A673 (cell line): ENCODE measurements around the gene KLRF1. TPM values are rescaled to one million over a fixed set of nuclear protein-coding genes. Genes with fewer than 3 reads are reported as not detected.

Experiments used
- BruUV-seq: library from RNA; stranded (reverse); fragments of 400-500 nt; replicated peaks from 2 replicates; lab custom pipeline; 2021; lab: Mats Ljungman, UMichigan
- CTCF ChIA-PET: fragments of 300-600 bp; sonication (Branson Sonifier 250); formaldehyde crosslinking; loops from one replicate; lab custom pipeline; 2022; ENCODE audit warnings: antibody characterized with exemption; lab: Charles Lee
- POLR2A ChIA-PET: fragments of 300-600 bp; sonication (Branson Sonifier 250); formaldehyde crosslinking; loops from one replicate; lab custom pipeline; 2022; ENCODE audit warnings: antibody characterized with exemption; ENCODE audit not compliant: low non-redundant PET; lab: Charles Lee
- DNase-seq: peaks from one replicate; pipeline ENCODE4 v3.0.0-alpha.2; 2015; ENCODE audit warnings: low spot score
- H3K27ac ChIP-seq: fragments of 200-600 bp; sonication (generic); 2 replicates; pipeline ENCODE4 v1.5.1; 2016; ENCODE audit warnings: mixed run types, low read depth, mild to moderate bottlenecking, mixed read lengths, antibody characterized with exemption, low read length; ENCODE audit not compliant: poor library complexity, severe bottlenecking
- H3K27me3 ChIP-seq: fragments of 200-600 bp; sonication (generic); replicated peaks from 2 replicates; pipeline ENCODE4 v1.6.1; 2017; ENCODE audit warnings: mixed run types, low read depth, mild to moderate bottlenecking, mixed read lengths, antibody characterized with exemption, low read length; ENCODE audit not compliant: insufficient read depth, poor library complexity
- H3K36me3 ChIP-seq: fragments of 200-600 bp; sonication (generic); 2 replicates; pipeline ENCODE4 v1.6.1; 2016; ENCODE audit warnings: mixed run types, mild to moderate bottlenecking, mixed read lengths, antibody characterized with exemption, low read length; ENCODE audit not compliant: insufficient read depth, poor library complexity, severe bottlenecking
- H3K4me1 ChIP-seq: fragments of 200-600 bp; sonication (generic); 2 replicates; pipeline ENCODE4 v1.6.1; 2017; ENCODE audit warnings: mixed run types, mild to moderate bottlenecking, mixed read lengths, antibody characterized with exemption, low read length; ENCODE audit not compliant: insufficient read depth, poor library complexity, severe bottlenecking
- H3K4me3 ChIP-seq: fragments of 200-600 bp; sonication (generic); 2 replicates; pipeline ENCODE4 v1.5.1; 2016; ENCODE audit warnings: low read depth, mixed run types, mild to moderate bottlenecking, mixed read lengths, low read length; ENCODE audit not compliant: poor library complexity, severe bottlenecking
- H3K9me3 ChIP-seq: fragments of 200-600 bp; sonication (generic); 2 replicates; pipeline ENCODE4 v1.6.1; 2016; ENCODE audit warnings: mixed run types, low read depth, mild to moderate bottlenecking, mixed read lengths, antibody characterized with exemption, low read length; ENCODE audit not compliant: poor library complexity, severe bottlenecking
- EZH2 ChIP-seq: fragments of 200-600 bp; sonication (generic); IDR thresholded peaks from 2 replicates; pipeline ENCODE4 v1.6.1; 2017; ENCODE audit warnings: borderline replicate concordance, low read depth, mild to moderate bottlenecking, mixed read lengths, antibody characterized with exemption, low read length; ENCODE audit not compliant: poor library complexity, severe bottlenecking
- intact Hi-C: fragments of 100-400 bp; cut with micrococcal nuclease; formaldehyde crosslinking; loops from one replicate; pipeline ENCODE4 v1.10.0; 2022; ENCODE audit not compliant: unreplicated experiment
- total RNA-seq: library from RNA; stranded (reverse); gene quantifications from 2 replicates; pipeline ENCODE4 v1.2.3, GENCODE V29; 2021
- TF ChIP-seq, protein P1 (sequence below): fragments of 300-800, 200-600 bp; sonication (generic); conservative IDR thresholded peaks from 2 replicates; pipeline ENCODE4 v1.5.1; 2017; ENCODE audit warnings: low read depth, mild to moderate bottlenecking, antibody characterized with exemption, low read length, moderate library complexity, mixed read lengths

Gene KLRF1
- total RNA-seq, 1 experiment from 2014 or later: not detected

DNA sequence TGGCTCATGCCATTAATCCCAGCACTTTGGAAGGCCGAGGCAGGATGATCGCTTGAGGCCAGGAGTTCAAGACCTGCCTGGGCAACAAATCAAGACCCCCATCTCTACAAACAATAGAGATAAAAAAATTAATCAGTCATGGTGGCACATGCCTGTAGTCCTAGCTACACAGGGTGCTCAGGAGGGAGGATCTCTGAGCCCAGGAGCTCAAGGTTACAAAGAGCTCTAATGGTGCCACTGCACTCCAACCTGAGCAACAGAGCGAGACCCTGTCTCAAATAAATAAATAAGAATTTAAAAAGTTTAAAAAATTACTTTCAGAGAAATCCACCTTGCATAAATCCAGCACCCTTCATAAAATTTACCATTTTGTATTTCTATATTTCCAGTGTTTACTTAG, 2.2 kb downstream of the KLRF1 start:
- H3K4me3 ChIP-seq: no peak overlapping the region
- no peaks in the 10 kb centered on the region for H3K36me3 ChIP-seq
- no peaks in the 10 kb centered on the region for H3K27me3 ChIP-seq
- POLR2A ChIA-PET: interaction anchor here (0.6 kb wide), 1 partner anchor 102 kb away, joined by 3 read pairs; no protein-coding TSS in a partner anchor
- no peaks in the 10 kb centered on the region for H3K9me3 ChIP-seq
- no peak overlapping the region for H3K27ac ChIP-seq
- intact Hi-C loops: no loop called here
- no peak for DNase-seq
- no peaks in the 10 kb centered on the region for H3K4me1 ChIP-seq
- no TSS peak for BruUV-seq
- TF ChIP-seq EZH2: no peak
- TF ChIP-seq, protein P1, sequence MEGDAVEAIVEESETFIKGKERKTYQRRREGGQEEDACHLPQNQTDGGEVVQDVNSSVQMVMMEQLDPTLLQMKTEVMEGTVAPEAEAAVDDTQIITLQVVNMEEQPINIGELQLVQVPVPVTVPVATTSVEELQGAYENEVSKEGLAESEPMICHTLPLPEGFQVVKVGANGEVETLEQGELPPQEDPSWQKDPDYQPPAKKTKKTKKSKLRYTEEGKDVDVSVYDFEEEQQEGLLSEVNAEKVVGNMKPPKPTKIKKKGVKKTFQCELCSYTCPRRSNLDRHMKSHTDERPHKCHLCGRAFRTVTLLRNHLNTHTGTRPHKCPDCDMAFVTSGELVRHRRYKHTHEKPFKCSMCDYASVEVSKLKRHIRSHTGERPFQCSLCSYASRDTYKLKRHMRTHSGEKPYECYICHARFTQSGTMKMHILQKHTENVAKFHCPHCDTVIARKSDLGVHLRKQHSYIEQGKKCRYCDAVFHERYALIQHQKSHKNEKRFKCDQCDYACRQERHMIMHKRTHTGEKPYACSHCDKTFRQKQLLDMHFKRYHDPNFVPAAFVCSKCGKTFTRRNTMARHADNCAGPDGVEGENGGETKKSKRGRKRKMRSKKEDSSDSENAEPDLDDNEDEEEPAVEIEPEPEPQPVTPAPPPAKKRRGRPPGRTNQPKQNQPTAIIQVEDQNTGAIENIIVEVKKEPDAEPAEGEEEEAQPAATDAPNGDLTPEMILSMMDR: no peak
- CTCF ChIA-PET: no interaction called here

- H3K27ac ChIP-seq: no peak overlapping the region
- DNase-seq: no peak
- H3K27me3 ChIP-seq: no peaks in the 10 kb centered on the region
- no peaks in the 10 kb centered on the region for H3K4me1 ChIP-seq
- intact Hi-C loops: no loop called here
- no peak overlapping the region for H3K4me3 ChIP-seq
- TF ChIP-seq, protein P1: no peak
- no peak for TF ChIP-seq EZH2
- H3K9me3 ChIP-seq: no peaks in the 10 kb centered on the region
- ChIA-PET POLR2A (no interaction called here), CTCF (no interaction called here)
- no peaks in the 10 kb centered on the region for H3K36me3 ChIP-seq
- BruUV-seq: no TSS peak
These were observed 2.7 kb downstream of the KLRF1 start for GRCh38 chr12:9829982-9830381.

- ChIA-PET CTCF (no interaction called here), POLR2A (no interaction called here)
- BruUV-seq: no TSS peak
- no peak overlapping the region for H3K27ac ChIP-seq
- H3K36me3 ChIP-seq: no peaks in the 10 kb centered on the region
- TF ChIP-seq, protein P1: no peak
- TF ChIP-seq EZH2: no peak
- H3K4me1 ChIP-seq: no peaks in the 10 kb centered on the region
- H3K27me3 ChIP-seq: no peaks in the 10 kb centered on the region
- intact Hi-C loops: no loop called here
- DNase-seq: no peak
- no peaks in the 10 kb centered on the region for H3K9me3 ChIP-seq
- no peak overlapping the region for H3K4me3 ChIP-seq
These were observed 4.4 kb downstream of the KLRF1 start for GRCh38 chr12:9831720-9832119.
